Panc1 (cell line): ENCODE results near the gene ELMO2. TPM values are rescaled to one million over a fixed set of nuclear protein-coding genes. Genes with fewer than 3 reads are reported as not detected.

Experiments
- ATAC-seq: fragments of 200-7000 bp; cut with Tn5 transposase; 2 replicates; pipeline ENCODE4 v1.9.1; 2020; ENCODE audit warnings: mild to moderate bottlenecking, moderate library complexity
- BruUV-seq: library from RNA; stranded (reverse); fragments of 400-500 nt; replicated peaks from 2 replicates; lab custom pipeline; 2021; lab: Mats Ljungman, UMichigan
- CTCF ChIA-PET: fragments of 300-600 bp; sonication (Branson Sonifier 250); formaldehyde crosslinking; loops from one replicate; lab custom pipeline; 2022; ENCODE audit warnings: antibody characterized with exemption; lab: Charles Lee
- POLR2A ChIA-PET: fragments of 300-600 bp; sonication (Branson Sonifier 250); formaldehyde crosslinking; loops from one replicate; lab custom pipeline; 2022; ENCODE audit warnings: antibody characterized with exemption; lab: Charles Lee
- DNase-seq: peaks from one replicate; pipeline ENCODE4 v3.0.0-alpha.2; 2010; ENCODE audit warnings: low read depth, low spot score
- H3K27ac ChIP-seq: 2 replicates; pipeline ENCODE4 v1.5.1; 2011; ENCODE audit warnings: mild to moderate bottlenecking, low read length, inconsistent platforms
- H3K27me3 ChIP-seq: fragments of 200-500 bp; sonication (Bioruptor generic); 2 replicates; pipeline ENCODE4 v1.6.0; 2014; ENCODE audit warnings: low read length, inconsistent platforms; ENCODE audit not compliant: control insufficient read depth, insufficient read depth
- H3K36me3 ChIP-seq: fragments of 200-500 bp; sonication (Bioruptor generic); 2 replicates; pipeline ENCODE4 v1.5.1; 2014; ENCODE audit warnings: inconsistent platforms, mild to moderate bottlenecking, low read length, moderate library complexity; ENCODE audit not compliant: control insufficient read depth, insufficient read depth
- H3K4me1 ChIP-seq: 2 replicates; pipeline ENCODE4 v1.5.1; 2011; ENCODE audit warnings: inconsistent platforms, mild to moderate bottlenecking, low read length, moderate library complexity; ENCODE audit not compliant: control insufficient read depth, insufficient read depth
- H3K4me3 ChIP-seq, 2 experiments: 2 replicates each; pipeline ENCODE4 v1.5.1; 2011 to 2012; ENCODE audit warnings: low read depth in 2 of 2, low read length in 2 of 2, mild to moderate bottlenecking in 2 of 2, inconsistent platforms in 1 of 2, moderate library complexity in 1 of 2
- H3K9me3 ChIP-seq: fragments of 200-500 bp; sonication (Bioruptor generic); 2 replicates; pipeline ENCODE4 v1.5.1; 2014; ENCODE audit warnings: low read depth, mild to moderate bottlenecking, inconsistent platforms, low read length, moderate library complexity; ENCODE audit not compliant: control insufficient read depth, insufficient read depth
- CTCF ChIP-seq: fragments of 450-650 bp; IDR thresholded peaks from 2 replicates; pipeline ENCODE4 v1.5.1; 2017; ENCODE audit warnings: mild to moderate bottlenecking
- POLR2AphosphoS5 ChIP-seq: IDR thresholded peaks from 2 replicates; pipeline ENCODE4 v1.6.1; 2012; ENCODE audit warnings: mild to moderate bottlenecking, low read depth, low read length, moderate library complexity
- REST ChIP-seq, 2 experiments: IDR thresholded peaks; 2 replicates each; pipeline ENCODE4 v1.6.1; 2011 to 2012; ENCODE audit warnings: low read depth in 2 of 2, control low read depth in 1 of 2, low read length in 1 of 2, mild to moderate bottlenecking in 1 of 2, moderate library complexity in 1 of 2; ENCODE audit not compliant: insufficient read depth in 1 of 2
- SIN3A ChIP-seq: IDR thresholded peaks from 2 replicates; pipeline ENCODE4 v1.6.1; 2012; ENCODE audit warnings: low read depth, mild to moderate bottlenecking, low read length, moderate library complexity, borderline replicate concordance; ENCODE audit not compliant: insufficient read depth
- TCF7L2 ChIP-seq: IDR thresholded peaks from 2 replicates; pipeline ENCODE4 v1.6.1; 2011; ENCODE audit warnings: mild to moderate bottlenecking, low read depth, low read length, inconsistent platforms
- in situ Hi-C: cut with HindIII; loops from 2 replicates; pipeline ENCODE4 v1.10.0; 2016; ENCODE audit warnings: low sequenced_read_pairs, low pct_unique_long_range_greater_than_20kb
- intact Hi-C: fragments of 100-400 bp; cut with micrococcal nuclease; formaldehyde crosslinking; loops from one replicate; pipeline ENCODE4 v1.10.0; 2022; ENCODE audit not compliant: unreplicated experiment
- total RNA-seq: library from RNA; stranded (reverse); gene quantifications from one replicate; pipeline ENCODE4 v1.2.1, GENCODE V29; 2021; ENCODE audit not compliant: unreplicated experiment

ELMO2 gene
- total RNA-seq, 1 experiment from 2014 or later = 40.4 TPM

GRCh38 chr20:46347841-46348803, 58.3 kb downstream of the ELMO2 start:
- H3K4me3 ChIP-seq = no peak overlapping the region
- H3K4me1 ChIP-seq = no peaks in the 10 kb centered on the region; the same call in 1 of the 2 replicates
- H3K27me3 ChIP-seq = no peaks in the 10 kb centered on the region
- intact Hi-C loops (no loop called here), in situ Hi-C loops (no loop called here)
- ChIA-PET CTCF (interaction anchor here (0.9 to 1.3 kb wide), 5 partner anchors 11 to 216 kb away, joined by 3 to 7 read pairs (median 4); no protein-coding TSS in a partner anchor), POLR2A (no interaction called here)
- no peak for TF ChIP-seq TCF7L2
- TF ChIP-seq POLR2AphosphoS5 = 0 out of 2 replicates have a peak, but pooled peaks have one; percentile 22
- TF ChIP-seq CTCF = no peak
- TF ChIP-seq SIN3A = no peak
- DNase-seq (no peak), ATAC-seq (no peak)
- no peaks in the 10 kb centered on the region for H3K36me3 ChIP-seq
- H3K27ac ChIP-seq = no peak overlapping the region
- no peaks in the 10 kb centered on the region for H3K9me3 ChIP-seq
- BruUV-seq = no TSS peak

- TSS peak; percentile 53 for BruUV-seq
- no peak for ATAC-seq
- CTCF ChIA-PET = interaction anchor here (0.7 kb wide), 1 partner anchor 215 kb away, joined by 7 read pairs; no protein-coding TSS in a partner anchor
- DNase-seq = no peak
- in situ Hi-C loops = no loop called here
- intact Hi-C loops = no loop called here
- no peaks in the 10 kb centered on the region for H3K36me3 ChIP-seq
- no peaks in the 10 kb centered on the region for H3K9me3 ChIP-seq
- H3K4me3 ChIP-seq = no peak overlapping the region
- H3K27me3 ChIP-seq = 0 out of 2 replicates have a peak, but pooled peaks cover 3% of the 10 kb centered on the region
- TF ChIP-seq REST (IDR thresholded peaks at IDR 0.05; ENCODE audit: insufficient read depth in 1 of 2, low read depth in 2 of 2, low read length in 1 of 2) (no peak), SIN3A (no peak), TCF7L2 (no peak), CTCF (no peak), POLR2AphosphoS5 (no peak)
- H3K27ac ChIP-seq = no peak overlapping the region
- POLR2A ChIA-PET = no interaction called here
- H3K4me1 ChIP-seq = no peaks in the 10 kb centered on the region; the same call in 1 of the 2 replicates
These were observed 59.6 kb downstream of the ELMO2 start for GRCh38 chr20:46346770-46347169.
